HT-29 (cell line): Measurements from ENCODE around the gene PSORS1C2. TPM values are rescaled to one million over a fixed set of nuclear protein-coding genes. Genes with fewer than 3 reads are reported as not detected.

Source experiments
- DNase-seq: peaks from one replicate; pipeline ENCODE4 v3.0.0-alpha.2; 2015; ENCODE audit warnings: low spot score
- small RNA-seq: library from RNA; depleted of rRNA; stranded (forward); fragments of <200 nt; gene quantifications from one replicate; pipeline ENCODE3, GENCODE V24; 2014
- total RNA-seq: library from RNA; depleted of rRNA; stranded (reverse); fragments of >200 nt; shearing (Covaris generic); gene quantifications from 2 replicates; pipeline ENCODE4 v1.2.3, GENCODE V29; 2014; rRNA removed

PSORS1C2 gene
- total RNA-seq, 1 experiment from 2014 or later = not detected

DNA sequence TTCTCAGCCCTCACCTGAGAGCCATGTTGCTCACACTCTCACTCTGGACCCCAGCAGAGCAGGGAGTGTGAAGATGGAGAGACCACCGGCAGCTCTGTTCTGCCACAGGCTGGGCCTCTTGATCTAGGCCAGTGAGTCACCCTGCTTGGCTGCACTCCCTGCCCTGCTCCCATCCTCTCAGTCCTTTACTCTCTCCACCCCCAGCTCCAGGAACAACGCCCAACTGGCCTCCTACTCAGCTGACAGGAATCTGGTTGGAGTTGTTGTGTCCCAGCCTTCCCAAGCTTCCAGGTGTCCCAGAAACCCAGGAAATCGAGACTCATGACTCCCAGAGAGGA lies 24.4 kb downstream of the PSORS1C2 start, which contains the start of gene PSORS1C1:
Gene PSORS1C1, plus strand, starts transcription at position 260 of the 338 bp plus-strand sequence. CDS start 14,833 bp downstream, outside the sequence.
- DNase-seq = peak; percentile 84

DNA sequence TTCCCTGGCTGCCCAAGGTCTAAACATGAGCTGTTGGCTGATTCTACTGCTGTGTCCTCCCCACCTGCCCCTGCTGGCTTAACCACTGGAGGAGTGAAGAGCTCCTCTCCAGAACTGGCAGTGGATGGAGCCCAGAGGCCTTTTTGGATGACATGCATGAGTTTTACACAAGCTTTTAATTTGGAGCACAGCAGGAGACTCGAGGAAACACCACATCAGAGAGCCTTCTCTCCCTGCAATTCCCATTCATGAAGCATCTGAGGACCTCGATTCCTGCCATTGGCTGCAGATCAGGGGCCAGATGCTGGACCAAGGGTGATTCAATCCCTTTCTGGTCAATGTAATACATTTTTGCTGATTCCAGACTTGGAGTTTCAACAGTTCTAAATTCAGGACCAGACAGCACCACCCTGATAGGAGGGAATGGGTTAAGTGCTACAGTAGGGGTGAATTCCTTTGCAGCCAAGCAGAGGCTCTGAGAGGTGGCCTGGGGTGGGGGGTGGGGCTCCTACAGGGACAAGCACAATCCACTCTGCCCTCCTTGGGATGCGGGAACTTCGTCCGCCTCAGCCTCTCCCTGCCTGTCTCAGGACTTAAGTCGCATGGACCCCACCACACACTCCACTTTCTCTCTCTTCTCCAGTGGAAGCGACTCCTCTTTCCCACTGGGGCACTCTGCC lies 24.9 kb downstream of the PSORS1C2 start:
- DNase-seq = no peak

DNA sequence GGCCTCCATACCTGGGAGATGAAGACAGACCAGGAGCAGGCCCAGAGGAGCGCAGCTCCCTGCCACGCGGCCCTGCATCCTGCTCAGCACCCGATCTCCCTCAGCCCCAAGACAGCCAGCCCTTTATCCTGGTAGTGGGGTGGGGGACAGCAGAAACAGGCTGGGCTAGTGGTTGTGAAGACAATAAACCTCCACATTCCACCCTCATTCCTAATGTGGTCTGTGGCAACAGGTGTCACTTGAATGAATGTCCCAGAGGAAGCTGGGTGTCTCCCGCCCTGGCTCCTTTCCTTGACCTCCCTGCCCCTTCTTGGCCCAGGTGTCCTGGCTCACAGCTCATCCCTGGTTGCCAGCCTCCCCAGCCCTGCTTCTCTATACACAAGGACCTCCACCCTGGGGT lies 26.4 kb downstream of the PSORS1C2 start, which contains the start of gene C6orf15:
Gene C6orf15, minus strand, starts transcription at position 98 of the 400 bp plus-strand sequence. Its CDS starts 20 bp downstream, at position 78.
- peak; percentile 26 for DNase-seq

DNA sequence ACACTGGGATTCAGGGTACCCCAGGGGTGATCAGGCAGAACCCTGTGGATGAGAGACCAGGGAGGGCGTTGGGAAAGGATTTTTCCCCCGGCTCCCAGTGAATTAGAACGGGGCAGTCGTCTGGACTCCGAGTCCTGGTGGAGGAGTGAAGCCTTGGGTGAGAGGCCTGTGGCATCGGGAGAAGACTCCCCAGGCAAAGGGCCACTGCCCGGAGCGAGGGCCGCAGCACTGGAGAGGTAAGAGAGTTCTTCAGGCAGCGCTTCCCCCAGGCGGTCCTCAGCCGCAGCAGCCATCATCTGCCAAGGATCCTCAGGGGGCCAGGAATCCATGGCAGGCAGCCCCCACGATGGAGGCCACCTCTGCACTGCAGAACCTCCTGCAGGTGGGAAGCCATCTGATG lies 27.2 kb downstream of the PSORS1C2 start:
- DNase-seq = no peak

DNA sequence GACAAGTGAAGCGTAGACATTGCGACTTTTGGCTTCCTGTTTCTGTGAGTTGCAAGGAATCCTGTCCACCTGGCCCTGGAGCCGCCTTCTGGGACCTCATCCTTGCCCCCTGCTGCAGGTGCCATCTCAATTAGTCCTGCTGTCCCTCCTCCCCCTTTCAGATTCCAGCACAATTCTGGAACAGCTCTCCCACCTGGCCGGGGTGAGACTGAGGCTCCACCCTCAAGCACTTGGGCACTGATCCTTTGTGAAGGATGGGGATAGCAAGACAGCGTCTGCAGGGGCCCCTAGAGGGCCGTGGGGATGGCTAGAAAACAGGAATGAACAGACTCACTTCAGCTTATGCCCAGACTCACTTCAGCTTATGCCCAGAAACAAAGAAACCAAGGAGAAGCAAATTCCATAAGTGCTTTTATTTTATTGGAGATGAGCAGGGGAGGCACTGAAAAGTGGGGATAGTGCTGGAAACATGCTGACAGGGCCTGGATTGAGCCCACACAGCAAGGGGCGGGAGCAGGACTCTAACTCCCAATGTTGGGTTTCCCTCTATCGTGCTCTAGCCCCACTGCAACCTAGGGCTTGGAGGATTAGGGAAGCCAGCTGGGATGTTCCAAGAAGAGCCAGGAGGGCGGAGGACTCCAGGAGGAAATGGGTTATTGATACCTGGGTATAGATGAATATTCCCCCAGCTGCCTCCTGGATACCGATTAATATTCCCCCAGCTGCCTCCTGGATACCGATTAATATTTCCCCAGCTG lies 27.9 kb downstream of the PSORS1C2 start:
- no peak for DNase-seq

DNA sequence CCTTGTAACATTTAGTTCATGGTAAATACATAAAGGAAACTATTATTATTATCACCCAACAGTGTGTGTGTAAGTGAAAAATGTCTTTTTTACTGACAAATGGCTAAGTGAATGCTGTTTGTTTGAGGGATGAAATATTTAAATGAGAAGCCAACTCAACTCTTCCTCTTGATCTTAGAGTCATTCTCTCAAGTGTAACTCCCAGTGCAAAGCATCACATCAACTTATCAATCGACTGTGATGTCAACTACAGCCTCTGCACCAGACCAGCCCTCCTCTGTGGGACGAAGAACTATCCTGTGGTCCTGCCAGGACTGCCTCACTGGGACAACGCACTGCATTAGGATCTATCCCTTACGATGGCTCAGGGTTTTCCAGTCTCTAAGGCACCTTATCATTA lies 31.8 kb downstream of the PSORS1C2 start:
- DNase-seq = no peak

DNA sequence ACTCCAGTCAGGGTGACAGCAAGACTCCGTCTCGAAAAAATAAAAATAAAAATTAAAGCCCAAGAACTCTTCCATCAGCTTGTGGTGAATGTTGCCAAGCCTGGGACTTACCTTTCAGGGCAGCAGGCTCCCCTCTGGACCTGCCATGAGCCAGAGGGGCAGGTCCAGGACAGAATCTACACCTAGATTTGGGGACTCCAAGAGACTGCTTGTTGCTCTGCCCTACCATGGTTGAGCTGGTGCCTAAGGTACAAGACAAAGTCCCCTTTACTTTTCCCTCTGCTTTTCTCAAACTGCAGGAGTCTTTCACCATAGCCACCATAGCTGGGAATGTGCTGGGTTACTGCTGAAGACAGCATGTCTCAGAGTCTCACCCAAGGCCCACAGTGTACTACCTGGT lies 35.7 kb downstream of the PSORS1C2 start:
- no peak for DNase-seq

DNA sequence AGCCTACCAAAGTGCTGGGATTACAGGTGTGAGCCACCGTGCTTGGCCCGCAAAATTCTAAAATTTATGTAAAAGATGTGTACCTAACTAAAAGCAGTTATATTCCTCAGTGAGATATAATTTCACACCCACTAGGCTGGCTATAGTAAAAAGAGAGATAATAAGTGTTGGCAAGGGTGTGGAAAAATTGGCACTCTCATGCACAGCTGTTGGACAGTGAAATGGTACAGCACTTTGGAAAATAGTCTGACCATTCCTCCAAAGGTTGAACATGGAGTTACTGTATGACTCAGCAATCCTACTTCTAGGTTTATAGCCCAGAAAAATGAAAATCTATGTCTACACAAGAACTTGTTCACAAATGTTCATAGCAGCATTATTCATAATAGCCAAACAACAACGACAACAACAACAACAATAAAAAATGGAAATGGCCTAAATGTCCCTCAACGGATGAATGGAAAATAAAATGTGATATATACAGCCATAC lies 40.4 kb downstream of the PSORS1C2 start:
- DNase-seq = no peak

DNA sequence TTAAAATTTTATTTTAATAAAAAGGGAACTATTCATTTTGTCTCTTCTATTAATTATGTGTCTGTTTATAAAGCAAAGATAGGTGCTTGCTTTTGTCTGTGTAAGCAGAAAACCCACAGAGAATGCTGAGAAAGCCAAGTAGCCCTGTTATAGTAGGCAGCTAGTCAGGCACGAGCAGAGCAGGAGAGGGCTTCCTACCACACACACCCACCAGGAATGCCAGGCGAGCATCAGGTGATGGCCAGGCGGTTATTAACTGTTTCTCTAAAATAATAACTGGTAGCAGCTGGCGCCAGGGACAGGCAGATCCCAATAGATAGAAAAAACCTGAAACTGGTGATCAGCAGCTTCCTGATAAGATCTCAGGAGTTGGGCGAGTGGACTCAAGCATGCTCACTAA lies 42.2 kb downstream of the PSORS1C2 start:
- no peak for DNase-seq

DNA sequence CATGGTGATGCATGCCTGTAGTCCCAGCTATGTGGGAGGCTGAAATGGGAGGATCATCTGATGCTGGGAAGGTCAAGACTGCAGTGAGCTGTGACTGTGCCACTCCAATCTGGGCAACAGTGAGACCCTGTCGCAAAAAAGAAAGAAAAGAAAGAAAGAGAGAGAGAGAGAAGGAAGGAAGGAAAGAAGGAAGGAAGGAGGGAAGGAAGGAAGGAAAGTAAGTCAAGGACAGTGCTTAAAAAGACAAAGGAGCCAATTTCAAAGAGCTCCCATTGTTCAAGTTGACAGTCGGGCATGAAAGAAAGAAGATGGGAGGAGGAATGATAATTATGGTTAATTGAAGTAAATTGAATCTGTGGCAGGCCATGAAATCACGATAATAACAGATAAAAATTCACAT lies 42.7 kb downstream of the PSORS1C2 start:
- DNase-seq = no peak

DNA sequence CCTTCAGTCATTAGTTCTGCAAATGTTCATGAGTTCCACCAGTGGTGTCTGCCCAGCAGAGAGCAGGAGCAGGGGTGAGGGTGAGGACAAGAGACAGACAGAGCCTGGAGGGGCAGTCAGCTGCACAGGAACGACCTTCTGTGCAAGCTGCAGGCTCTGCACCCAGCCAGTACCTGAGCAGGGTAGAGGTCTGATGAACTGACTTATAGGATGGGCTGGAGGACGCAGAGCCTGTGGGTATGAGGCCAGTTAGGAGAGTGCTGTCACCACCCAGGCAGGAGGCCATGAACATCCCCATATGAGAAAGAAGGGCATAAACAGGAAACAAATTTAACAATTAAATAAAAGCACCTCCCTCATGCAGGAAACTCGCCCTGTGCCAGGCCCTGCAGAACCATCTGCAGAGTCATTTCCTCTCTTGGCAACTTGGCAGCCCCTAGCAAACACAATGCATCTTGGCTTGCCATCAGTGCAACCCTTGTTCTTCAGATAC lies 44.4 kb downstream of the PSORS1C2 start:
- no peak for DNase-seq

DNA sequence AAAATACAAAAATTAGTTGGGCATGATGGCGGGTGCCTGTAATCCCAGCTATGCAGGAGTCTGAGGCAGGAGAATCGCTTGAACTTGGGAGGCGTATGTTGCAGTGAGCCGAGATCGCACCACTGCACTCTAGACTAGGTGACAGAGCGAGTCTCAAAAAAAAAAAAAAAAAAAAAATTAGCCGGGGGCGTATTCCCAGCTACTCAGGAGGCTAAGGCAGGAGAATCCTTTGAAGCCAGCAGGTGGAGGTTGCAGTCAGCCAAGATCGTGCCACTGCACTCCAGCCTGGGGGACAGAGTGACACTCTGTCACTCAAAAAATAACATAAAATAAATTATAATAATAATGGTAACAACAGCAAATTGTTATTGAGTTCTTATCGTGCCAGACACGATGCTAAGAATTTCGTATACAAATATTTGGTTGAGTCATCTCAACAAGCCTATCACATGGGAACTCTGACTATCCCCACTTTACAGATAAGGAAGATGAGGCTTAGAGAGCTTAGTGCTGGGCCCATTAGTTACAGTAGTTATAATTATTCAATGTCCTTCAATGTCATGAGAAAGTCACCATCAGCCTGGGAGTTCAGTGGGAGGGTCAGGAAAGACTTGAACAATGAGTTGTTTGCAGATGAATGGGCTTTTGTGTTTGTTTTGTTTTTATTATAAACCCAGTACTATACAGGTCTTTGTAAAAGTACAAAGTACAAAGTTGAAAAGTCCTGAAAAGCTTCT lies 45.9 kb downstream of the PSORS1C2 start:
- DNase-seq = no peak

DNA sequence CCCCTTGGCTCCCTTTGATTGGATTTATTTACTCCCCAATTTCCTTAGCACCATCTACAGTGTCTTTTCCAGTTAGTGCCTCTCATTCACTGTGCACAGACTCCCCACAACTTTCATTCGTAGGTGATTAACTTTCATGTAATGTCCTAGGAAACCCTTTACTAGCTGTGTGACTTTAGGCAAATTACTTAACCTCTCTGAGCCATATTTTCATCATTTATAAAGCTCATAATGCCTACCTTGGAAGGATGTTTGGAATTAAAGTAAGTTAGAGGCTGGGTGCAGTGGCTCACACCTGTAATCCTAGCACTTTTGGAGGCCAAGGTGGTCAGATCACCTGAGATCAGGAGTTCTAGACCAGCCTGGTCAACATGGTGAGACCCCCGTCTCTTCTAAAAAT lies 46.6 kb downstream of the PSORS1C2 start:
- DNase-seq = no peak

DNA sequence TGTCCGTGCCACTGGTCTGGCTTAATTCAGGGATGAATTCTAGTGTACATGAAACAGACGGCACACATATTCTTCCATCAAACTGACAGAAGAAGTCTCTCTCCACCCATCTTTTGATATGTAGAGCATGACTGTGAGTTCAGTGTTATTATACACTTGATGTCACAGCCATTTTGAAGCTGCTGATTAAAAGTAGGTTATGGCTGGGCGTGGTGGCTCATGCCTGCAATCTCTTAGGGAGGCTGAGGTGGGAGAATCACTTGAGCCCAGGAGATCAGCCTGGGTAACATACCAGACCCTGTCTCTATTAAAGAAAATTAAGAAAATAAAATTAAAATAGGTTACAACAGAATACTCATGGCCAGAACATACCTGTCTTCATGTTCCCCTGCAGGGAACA lies 47.2 kb downstream of the PSORS1C2 start:
- DNase-seq = no peak

DNA sequence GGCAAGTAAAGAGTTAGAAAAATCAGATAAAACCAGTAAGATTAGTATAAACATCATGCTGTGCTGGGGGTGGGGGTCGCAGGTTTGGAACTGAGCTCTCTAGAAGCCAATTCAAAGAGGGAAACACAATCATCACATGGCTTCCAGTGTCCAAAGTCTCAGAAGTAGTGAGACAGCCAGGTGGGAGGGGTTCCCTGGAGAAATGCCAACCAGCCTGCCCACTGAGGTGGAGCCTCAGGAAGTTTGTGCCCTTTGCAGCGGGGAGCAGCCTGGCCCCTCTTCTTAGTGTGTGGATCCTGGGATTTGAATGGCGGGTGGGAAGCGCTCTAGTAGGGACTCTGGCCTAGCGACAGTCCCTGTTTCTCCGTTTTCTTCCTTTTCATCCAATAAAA lies 47.9 kb downstream of the PSORS1C2 start:
- DNase-seq = peak; percentile 49

DNA sequence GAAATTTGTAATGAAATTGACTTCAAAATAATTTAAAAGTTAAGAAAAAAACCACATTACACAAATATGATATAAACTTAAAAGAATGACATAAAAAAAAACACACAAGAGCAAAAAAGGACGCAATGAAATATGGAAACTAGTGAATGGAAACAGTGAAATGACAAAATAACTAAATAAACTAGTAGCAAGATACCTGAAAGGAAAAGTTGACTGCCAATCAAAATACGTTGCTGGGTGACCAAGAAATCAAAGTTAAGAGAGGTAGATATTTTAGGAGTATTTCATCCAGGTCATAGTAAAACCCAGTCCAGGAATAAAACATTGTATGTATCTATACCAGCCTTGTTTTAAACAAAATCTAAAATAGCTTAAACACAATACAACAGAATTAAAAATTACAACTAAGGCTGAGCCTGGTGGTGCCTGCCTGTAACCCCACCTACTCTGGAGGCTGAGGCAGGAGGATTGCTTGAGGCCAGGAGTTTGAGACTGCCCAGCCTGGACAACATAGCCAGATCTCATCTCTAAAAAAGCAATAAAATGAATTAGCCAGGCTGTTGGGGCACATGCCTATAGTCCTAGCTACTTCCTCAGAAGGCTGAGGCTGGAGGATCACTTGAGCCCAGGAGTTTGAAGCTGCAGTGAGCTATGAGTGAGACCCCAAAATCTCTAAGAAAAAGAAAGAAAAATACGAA lies 48.4 kb downstream of the PSORS1C2 start:
- DNase-seq = no peak

Small RNA genes lying within 50 kb of the gene (small RNA-seq; reads per million reads assigned to genes)
- gene POLR2LP1 = not detected

Other genes with a start within 250 kb of the PSORS1C2 start
- 18.9 and 20.2 TPM in 2 replicates for gene GTF2H4, start 230.9 kb downstream of the PSORS1C2 start, total RNA-seq
- 23.2 and 24.4 TPM in 2 replicates for gene VARS2, start 224.8 kb downstream of the PSORS1C2 start, total RNA-seq
- 4.7 and 8.0 TPM in 2 replicates for gene SFTA2, start 206.9 kb downstream of the PSORS1C2 start, total RNA-seq
- 0.08 and 0.15 TPM in 2 replicates for gene MUCL3, start 198.1 kb downstream of the PSORS1C2 start, total RNA-seq
- gene MUC21, start 155.3 kb downstream of the PSORS1C2 start, total RNA-seq = not detected in 2 replicates
- gene MUC22, start 128.6 kb downstream of the PSORS1C2 start, total RNA-seq = not detected in 2 replicates
- 0.13 and 0.33 TPM in 2 replicates for gene C6orf15, start 26.5 kb downstream of the PSORS1C2 start, total RNA-seq
- 1.1 and 1.2 TPM in 2 replicates for gene PSORS1C1, start 24.3 kb downstream of the PSORS1C2 start, total RNA-seq
- 0.08 TPM in 1 of 2 replicates, not detected in the other for gene CDSN, start 18.6 kb downstream of the PSORS1C2 start, total RNA-seq
- gene CCHCR1, start 18.7 kb upstream of the PSORS1C2 start, total RNA-seq = 30.8 and 38.0 TPM in 2 replicates
- 71.7 and 80.8 TPM in 2 replicates for gene TCF19, start 19.5 kb upstream of the PSORS1C2 start, total RNA-seq
- 1.7 and 2.6 TPM in 2 replicates for gene POU5F1, start 31.6 kb upstream of the PSORS1C2 start, total RNA-seq
- 110 and 133 TPM in 2 replicates for gene HLA-C, start 133.0 kb upstream of the PSORS1C2 start, total RNA-seq
- gene HLA-B, start 218.1 kb upstream of the PSORS1C2 start, total RNA-seq = 15.3 and 19.8 TPM in 2 replicates